HFFc6 (cell line): Measurements from ENCODE around the gene KDF1. TPM values are rescaled to one million over a fixed set of nuclear protein-coding genes. Genes with fewer than 3 reads are reported as not detected.

Experiments
- DNase-seq: peaks from one replicate; pipeline ENCODE4 v3.0.0-alpha.2; 2018
- H3K27ac Mint-ChIP-seq: 2 replicates; pipeline ENCODE4 v1.8.0; 2020; ENCODE audit warnings: mild to moderate bottlenecking, mixed read lengths
- H3K27me3 Mint-ChIP-seq: 2 replicates; pipeline ENCODE4 v1.8.0; 2021; ENCODE audit warnings: mild to moderate bottlenecking, moderate library complexity, mixed read lengths; ENCODE audit not compliant: insufficient read depth
- H3K36me3 Mint-ChIP-seq: 2 replicates; pipeline ENCODE4 v1.8.0; 2021; ENCODE audit warnings: low read depth, mixed read lengths
- H3K4me1 Mint-ChIP-seq: 2 replicates; pipeline ENCODE4 v1.8.0; 2020; ENCODE audit warnings: low read depth, mixed read lengths
- H3K4me3 Mint-ChIP-seq: 2 replicates; pipeline ENCODE4 v1.8.0; 2020; ENCODE audit warnings: mild to moderate bottlenecking, moderate library complexity, mixed read lengths
- H3K9me3 Mint-ChIP-seq: 2 replicates; pipeline ENCODE4 v1.8.0; 2020; ENCODE audit warnings: mild to moderate bottlenecking, mixed read lengths
- long read RNA-seq: library from polyadenylated mRNA; unstranded; transcript quantifications from one replicate; pipeline ENCODE4 v2.0.0, GENCODE V29; 2019
- total RNA-seq, 6 experiments: library from RNA; stranded (reverse); fragmentation: NEBNext Ultra II Directional; extraction: Animal tissue kit (Norgen Biotek cat#: 25700); gene quantifications; 2 replicates in 1 of 6; 3 replicates in 5 of 6; pipeline ENCODE4 v1.2.3, GENCODE V29; 2021
- TF ChIP-seq, protein P1 (sequence below): fragments of 200-600 bp; sonication (generic); IDR thresholded peaks from 2 replicates; pipeline ENCODE4 v1.5.0; 2021; ENCODE audit warnings: antibody characterized with exemption, mild to moderate bottlenecking

KDF1 gene, protein sequence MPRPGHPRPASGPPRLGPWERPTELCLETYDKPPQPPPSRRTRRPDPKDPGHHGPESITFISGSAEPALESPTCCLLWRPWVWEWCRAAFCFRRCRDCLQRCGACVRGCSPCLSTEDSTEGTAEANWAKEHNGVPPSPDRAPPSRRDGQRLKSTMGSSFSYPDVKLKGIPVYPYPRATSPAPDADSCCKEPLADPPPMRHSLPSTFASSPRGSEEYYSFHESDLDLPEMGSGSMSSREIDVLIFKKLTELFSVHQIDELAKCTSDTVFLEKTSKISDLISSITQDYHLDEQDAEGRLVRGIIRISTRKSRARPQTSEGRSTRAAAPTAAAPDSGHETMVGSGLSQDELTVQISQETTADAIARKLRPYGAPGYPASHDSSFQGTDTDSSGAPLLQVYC
- total RNA-seq, result not detected
- long read RNA-seq, result 0 reads

DNA sequence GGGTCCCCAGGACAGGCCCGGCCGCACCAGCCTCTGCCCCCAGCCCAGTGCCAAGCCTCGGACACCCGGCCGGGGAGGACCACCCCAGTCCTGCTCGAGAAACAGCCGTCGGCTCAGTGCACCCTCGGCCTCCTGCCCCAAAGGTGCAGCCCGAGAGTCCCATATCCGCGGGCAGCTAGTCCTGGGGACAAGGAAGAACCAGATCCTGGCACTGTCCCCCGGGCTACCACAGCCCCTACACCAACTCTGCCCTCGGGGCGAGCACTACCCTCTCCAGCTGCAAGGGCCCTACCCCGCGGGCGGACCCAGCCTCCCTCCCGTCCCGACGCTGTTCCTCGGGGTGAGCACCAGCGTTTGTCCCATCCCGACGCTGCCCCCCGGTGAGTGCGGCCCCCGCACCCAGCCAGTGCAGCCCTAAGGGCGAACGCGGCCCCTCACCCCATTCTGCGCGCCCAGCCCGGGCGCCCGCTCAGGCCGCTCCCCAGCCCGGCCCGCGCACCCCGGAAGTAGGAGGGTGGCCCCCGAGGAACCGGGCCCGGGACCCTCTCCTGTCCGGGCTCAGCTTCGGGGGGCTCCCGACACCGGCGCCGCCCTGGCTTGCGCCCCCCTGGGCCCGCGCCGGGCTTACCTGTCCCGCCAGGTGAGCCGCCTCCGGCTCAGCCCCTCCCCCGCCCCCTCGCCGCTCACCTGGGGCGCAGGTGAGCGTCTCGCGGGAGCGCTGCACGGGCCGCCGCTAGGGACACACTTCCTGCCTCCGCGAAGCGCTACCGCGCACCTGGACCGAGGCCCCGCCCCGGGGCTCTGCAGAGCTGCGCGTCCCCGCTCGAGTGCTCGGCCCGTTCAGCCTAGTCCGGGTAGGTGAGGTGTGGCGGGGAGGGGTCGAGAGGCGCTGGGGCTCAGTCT lies at the start of gene KDF1:
Gene KDF1, minus strand, starts transcription at position 747 of the 903 bp plus-strand sequence. CDS start 8,088 bp downstream, outside the sequence.
- DNase-seq, result no peak
- H3K4me1 Mint-ChIP-seq, result peaks cover 31% of the 10 kb centered on the region
- H3K36me3 Mint-ChIP-seq, result peaks cover 12% of the 10 kb centered on the region; the same call in 1 of the 2 replicates
- peaks cover 14% of the 10 kb centered on the region for H3K27me3 Mint-ChIP-seq
- H3K27ac Mint-ChIP-seq, result peak within 1 kb of the TSS; percentile 21; the same call in 1 of the 2 replicates
- TF ChIP-seq, protein P1, sequence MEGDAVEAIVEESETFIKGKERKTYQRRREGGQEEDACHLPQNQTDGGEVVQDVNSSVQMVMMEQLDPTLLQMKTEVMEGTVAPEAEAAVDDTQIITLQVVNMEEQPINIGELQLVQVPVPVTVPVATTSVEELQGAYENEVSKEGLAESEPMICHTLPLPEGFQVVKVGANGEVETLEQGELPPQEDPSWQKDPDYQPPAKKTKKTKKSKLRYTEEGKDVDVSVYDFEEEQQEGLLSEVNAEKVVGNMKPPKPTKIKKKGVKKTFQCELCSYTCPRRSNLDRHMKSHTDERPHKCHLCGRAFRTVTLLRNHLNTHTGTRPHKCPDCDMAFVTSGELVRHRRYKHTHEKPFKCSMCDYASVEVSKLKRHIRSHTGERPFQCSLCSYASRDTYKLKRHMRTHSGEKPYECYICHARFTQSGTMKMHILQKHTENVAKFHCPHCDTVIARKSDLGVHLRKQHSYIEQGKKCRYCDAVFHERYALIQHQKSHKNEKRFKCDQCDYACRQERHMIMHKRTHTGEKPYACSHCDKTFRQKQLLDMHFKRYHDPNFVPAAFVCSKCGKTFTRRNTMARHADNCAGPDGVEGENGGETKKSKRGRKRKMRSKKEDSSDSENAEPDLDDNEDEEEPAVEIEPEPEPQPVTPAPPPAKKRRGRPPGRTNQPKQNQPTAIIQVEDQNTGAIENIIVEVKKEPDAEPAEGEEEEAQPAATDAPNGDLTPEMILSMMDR, result 0 out of 2 replicates have a peak, but pooled peaks have one; percentile 9
- H3K9me3 Mint-ChIP-seq, result peaks cover 13% of the 10 kb centered on the region
- peak within 1 kb of the TSS; percentile 60 for H3K4me3 Mint-ChIP-seq

DNA sequence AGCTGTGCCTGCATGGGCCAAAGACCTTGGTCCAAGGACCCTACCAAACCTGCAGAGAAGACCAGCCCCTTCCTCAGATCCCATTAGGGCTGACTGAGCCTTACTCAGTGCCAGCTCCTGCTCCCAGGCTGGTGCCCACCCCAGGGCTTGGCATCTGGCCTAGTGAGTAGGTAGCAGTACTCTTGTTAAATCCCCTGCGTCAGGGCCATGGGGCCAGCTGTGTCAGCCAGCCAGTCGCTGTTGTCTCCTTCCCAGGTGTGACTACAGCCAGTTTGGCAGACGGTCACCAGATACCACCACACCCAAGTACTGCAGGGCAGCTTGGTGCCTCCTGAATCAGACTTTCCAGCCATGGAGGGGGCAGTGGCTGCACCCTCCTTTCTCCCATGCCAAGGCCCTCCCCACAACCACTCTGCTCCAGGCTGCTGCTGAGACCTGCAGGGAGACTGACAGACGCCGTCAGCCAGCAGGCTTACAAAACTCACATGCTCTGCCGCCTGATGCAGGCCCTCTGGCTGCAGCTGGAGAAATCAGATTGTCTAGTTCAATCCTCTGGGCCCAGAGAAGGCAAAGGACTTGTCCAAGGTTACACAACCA lies 49.4 kb upstream of the KDF1 start:
- no peak for DNase-seq
- Mint-ChIP-seq H3K4me1 (peaks cover 49% of the 10 kb centered on the region), H3K27ac (peak overlapping the region; percentile 26; the same call in 1 of the 2 replicates), H3K36me3 (no peaks in the 10 kb centered on the region), H3K4me3 (peak overlapping the region; percentile 56; the same call in 1 of the 2 replicates), H3K27me3 (peaks cover 30% of the 10 kb centered on the region), H3K9me3 (no peaks in the 10 kb centered on the region)
- TF ChIP-seq, protein P1, result no peak

DNA sequence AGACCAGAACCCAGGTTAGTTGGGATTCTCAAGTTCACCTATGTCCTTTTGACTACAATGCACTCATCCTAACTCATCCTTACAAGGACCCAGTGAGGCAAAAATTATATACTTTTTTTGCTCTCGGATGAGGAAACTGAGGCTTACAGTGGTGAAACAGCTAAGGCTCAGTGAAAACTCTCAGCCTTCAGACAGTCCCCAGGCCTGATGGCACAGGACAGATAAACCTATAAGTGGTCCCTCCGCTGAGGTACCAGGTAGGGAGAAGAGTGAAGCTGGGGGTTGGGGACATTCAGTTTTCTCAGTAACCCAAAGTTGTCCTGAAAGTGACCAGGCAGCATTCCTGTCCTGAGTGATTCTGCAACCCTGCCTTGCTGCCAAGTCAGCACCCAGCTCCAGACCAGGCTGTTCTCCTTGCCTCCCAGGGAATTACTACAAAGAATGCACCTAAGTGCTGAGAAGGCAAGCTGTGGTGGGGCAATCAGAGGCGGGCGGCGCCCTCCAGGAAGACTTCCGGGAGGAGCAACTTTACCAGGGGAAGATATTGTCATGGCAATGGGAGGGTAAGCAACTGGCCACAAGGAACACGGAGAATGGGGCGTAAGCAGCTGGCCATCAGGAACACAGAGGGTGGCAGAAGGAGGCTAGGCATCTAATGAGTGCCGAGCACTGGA lies 47.8 kb upstream of the KDF1 start:
- Mint-ChIP-seq H3K27ac (peak overlapping the region; percentile 78), H3K4me3 (no peak overlapping the region; the same call in 1 of the 2 replicates), H3K36me3 (no peaks in the 10 kb centered on the region), H3K9me3 (no peaks in the 10 kb centered on the region), H3K27me3 (peaks cover 34% of the 10 kb centered on the region), H3K4me1 (peaks cover 60% of the 10 kb centered on the region)
- TF ChIP-seq, protein P1, result no peak
- peak; percentile 50 for DNase-seq

DNA sequence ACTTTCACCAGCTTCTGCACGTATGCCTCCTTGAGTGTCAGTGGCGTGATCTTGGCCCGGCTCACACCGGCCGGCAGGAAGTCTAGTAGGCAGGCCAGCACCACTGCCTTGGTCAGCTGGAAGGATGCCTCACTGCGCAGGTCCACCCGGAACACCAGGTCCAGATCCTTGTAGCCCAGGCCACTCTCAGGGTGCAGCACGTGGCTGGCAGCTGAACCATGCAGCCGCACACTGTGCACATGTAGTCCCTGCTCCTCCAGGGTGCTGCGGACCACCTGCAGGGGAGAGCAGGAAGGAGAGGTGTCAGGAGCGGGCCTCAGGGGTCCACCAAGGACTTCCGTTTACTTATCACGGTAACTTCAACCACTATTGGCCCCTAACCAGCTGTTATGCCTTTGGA lies 46.4 kb upstream of the KDF1 start:
- H3K9me3 Mint-ChIP-seq, result no peaks in the 10 kb centered on the region
- no peaks in the 10 kb centered on the region for H3K36me3 Mint-ChIP-seq
- TF ChIP-seq, protein P1, result no peak
- H3K4me1 Mint-ChIP-seq, result peaks cover 59% of the 10 kb centered on the region
- DNase-seq, result no peak
- no peak overlapping the region for H3K4me3 Mint-ChIP-seq
- peaks cover 35% of the 10 kb centered on the region for H3K27me3 Mint-ChIP-seq
- peak overlapping the region; percentile 38 for H3K27ac Mint-ChIP-seq
